ENCODE measurements around the gene PEG3. TPM values are rescaled to one million over a fixed set of nuclear protein-coding genes. Genes with fewer than 3 reads are reported as not detected.

The PEG3 gene
- total RNA-seq (2.5 TPM), polyA plus RNA-seq (1.3 TPM)
- long read RNA-seq, donor 1, result 0 reads
- long read RNA-seq, donor 2, full-length matches to known transcripts, result 2 of 2 reads
- long read RNA-seq, donor 2, partial matches to known transcripts, result 0 of 2 reads
- long read RNA-seq, donor 2, other reads (novel, unspliced or antisense), result 0 of 2 reads
- long read RNA-seq, donor 3, result 0 reads
- long read RNA-seq, donor 4, result 0 reads
- long read RNA-seq, donor 5, full-length matches to known transcripts, result 2 of 2 reads
- long read RNA-seq, donor 5, partial matches to known transcripts, result 0 of 2 reads
- long read RNA-seq, donor 5, other reads (novel, unspliced or antisense), result 0 of 2 reads
- long read RNA-seq, donor 6, full-length matches to known transcripts, result 1 of 1 reads
- long read RNA-seq, donor 6, partial matches to known transcripts, result 0 of 1 reads
- long read RNA-seq, donor 6, other reads (novel, unspliced or antisense), result 0 of 1 reads
- long read RNA-seq, donor 7, result 0 reads
- long read RNA-seq, donor 8, full-length matches to known transcripts, result 1 of 1 reads
- long read RNA-seq, donor 8, partial matches to known transcripts, result 0 of 1 reads
- long read RNA-seq, donor 8, other reads (novel, unspliced or antisense), result 0 of 1 reads
- long read RNA-seq, donor 9, result 0 reads
- long read RNA-seq, donor 10, full-length matches to known transcripts, result 2 of 2 reads
- long read RNA-seq, donor 10, partial matches to known transcripts, result 0 of 2 reads
- long read RNA-seq, donor 10, other reads (novel, unspliced or antisense), result 0 of 2 reads

DNA sequence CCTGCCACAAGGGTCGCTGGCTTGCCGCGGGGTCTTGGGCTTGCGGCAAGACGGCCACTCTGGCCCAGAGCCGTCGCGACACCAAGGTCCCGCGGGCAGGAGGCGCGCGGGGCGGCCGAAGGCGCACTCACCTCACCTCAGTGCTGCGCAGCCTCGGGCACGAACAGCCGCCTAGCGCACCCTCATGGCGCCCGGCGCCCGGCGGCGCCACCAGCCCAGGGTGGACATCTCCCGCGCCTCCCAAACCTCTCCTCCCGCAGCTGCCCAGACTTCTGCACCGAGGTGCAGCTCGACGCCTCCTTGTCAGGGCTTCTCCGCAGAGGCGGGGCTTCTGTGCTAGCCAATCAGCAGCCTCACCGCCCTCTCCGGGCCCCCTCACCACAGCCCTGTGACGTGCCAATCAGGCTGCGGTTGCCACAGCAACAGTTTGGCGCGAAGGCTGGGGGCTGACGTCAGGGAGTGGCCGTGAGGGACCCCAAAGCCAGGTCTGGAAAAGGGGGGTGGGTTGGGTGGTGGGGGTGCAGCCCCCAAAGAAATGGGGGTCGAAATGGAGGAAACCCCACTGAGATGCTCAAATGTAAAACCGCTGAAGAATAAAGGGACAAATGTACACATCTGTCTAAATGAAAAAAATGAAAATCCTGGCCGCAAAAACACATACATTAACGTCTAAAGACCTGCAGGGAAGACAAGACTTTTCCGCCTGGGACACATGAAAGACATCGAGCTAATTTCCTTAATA is at the start of gene PEG3, which contains the start of gene ZIM2:
Gene PEG3, minus strand, starts transcription at position 276 of the 742 bp plus-strand sequence. CDS start 16,071 bp downstream, outside the sequence.
Gene ZIM2, minus strand, starts transcription at position 276 of the 742 bp plus-strand sequence. CDS start 16,449 bp downstream, outside the sequence.
- peaks cover 27 to 37% of the 10 kb centered on the region in 2 donors for H3K9me3 ChIP-seq (ENCODE audit: control insufficient read depth in 2 of 2, insufficient read depth in 1 of 2, low read length in 1 of 2)
- H3K36me3 ChIP-seq (ENCODE audit: control insufficient read depth in 2 of 2, insufficient read depth in 2 of 2, low read length in 1 of 2), result no peaks in the 10 kb centered on the region
- WGBS, result 55% methylated on average over 49 of the region's 49 CpGs
- peak within 1 kb of the TSS in 1 of 2 donors; percentile 27 for H3K4me3 ChIP-seq (ENCODE audit: low read length in 2 of 2)
- DNase-seq (ENCODE audit: low read depth in 6 of 9, low spot score in 9 of 9), result peak in 1 of 9 donors; percentile 2
- peaks cover 0 to 23% of the 10 kb centered on the region in 2 donors for H3K27me3 ChIP-seq (ENCODE audit: control insufficient read depth in 2 of 2, insufficient read depth in 1 of 2, low read length in 1 of 2)
- peak within 1 kb of the TSS in 1 of 2 donors; percentile 71 for H3K27ac ChIP-seq (ENCODE audit: low read depth in 1 of 2, low read length in 1 of 2)
- no peaks in the 10 kb centered on the region for H3K4me1 ChIP-seq (ENCODE audit: control insufficient read depth in 2 of 2, insufficient read depth in 2 of 2, low read length in 2 of 2)

DNA sequence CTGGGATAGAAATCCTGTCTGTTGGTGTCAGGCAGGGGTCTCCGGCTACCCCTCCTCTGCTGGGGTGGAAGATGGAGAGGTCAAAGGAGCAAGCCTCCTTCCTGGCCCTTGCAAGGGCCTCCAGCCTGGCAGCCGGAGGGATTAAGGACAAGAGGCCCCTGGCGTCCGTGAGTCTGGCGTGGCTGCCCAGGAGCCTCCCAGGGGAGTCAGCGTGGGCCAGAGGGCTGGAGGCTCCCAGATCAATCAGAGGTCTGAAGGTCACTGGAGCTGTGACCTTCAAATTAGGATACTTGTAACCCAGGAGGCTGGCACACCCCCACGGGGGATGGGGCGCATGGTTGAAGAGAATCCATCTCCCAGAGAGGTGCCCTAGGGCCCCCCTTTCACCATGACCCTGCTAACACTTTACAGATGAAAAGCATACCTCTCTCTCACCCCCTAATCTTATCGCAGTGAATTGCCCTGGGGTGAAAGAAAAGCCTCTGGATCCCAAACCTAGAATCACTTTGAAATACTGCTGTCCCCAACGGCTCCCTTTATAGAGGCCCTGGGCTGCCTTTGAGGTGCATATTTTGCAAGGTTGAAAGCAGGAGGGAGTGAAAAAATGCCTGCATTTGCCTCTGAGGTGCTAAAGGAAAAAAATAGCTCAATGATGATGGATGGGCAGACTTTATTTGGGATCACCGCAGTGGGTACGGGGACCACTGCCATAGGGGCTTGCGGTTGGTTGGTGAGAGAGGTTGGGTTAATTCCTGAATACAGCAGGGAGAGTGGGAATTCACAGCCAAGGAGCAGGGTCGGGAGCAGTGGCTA is 44.9 kb upstream of the PEG3 start:
- H3K9me3 ChIP-seq (ENCODE audit: control insufficient read depth in 2 of 2, insufficient read depth in 1 of 2, low read length in 1 of 2), result peaks cover 3 to 9% of the 10 kb centered on the region in 2 donors

DNA sequence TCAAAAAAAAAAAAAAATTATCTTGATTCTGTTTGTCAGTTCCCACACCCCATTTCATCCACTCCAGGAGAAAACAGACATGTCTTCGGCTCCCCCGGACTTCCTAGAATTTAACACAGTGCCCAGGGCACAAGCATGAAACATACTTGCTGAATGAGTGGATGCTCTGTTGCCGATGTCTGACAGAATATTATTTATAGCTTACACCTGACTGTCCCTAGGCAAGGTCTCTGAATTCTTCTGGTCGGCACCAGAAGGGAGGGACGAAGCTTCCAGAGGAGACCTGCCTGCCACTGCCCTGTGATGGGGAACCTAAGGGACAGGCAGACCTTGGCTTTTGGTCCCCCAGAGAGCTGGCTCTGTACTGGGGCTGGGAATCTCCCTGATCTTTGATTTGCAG is 43.9 kb upstream of the PEG3 start:
- peaks cover 3 to 9% of the 10 kb centered on the region in 2 donors for H3K9me3 ChIP-seq (ENCODE audit: control insufficient read depth in 2 of 2, insufficient read depth in 1 of 2, low read length in 1 of 2)

More for the DNA sequence above, 44.9 kb upstream of the PEG3 start:
- Histone ChIP-seq H3K27ac (ENCODE audit: low read depth in 1 of 2, low read length in 1 of 2) (no peak overlapping the region), H3K4me1 (ENCODE audit: control insufficient read depth in 2 of 2, insufficient read depth in 2 of 2, low read length in 2 of 2) (no peaks in the 10 kb centered on the region), H3K4me3 (ENCODE audit: low read length in 2 of 2) (no peak overlapping the region), H3K27me3 (ENCODE audit: control insufficient read depth in 2 of 2, insufficient read depth in 1 of 2, low read length in 1 of 2) (no peaks in the 10 kb centered on the region), H3K36me3 (ENCODE audit: control insufficient read depth in 2 of 2, insufficient read depth in 2 of 2, low read length in 1 of 2) (no peaks in the 10 kb centered on the region)
- no peak for DNase-seq (ENCODE audit: low read depth in 6 of 9, low spot score in 9 of 9)
- 24% methylated on average over 14 of the region's 14 CpGs for WGBS

DNA sequence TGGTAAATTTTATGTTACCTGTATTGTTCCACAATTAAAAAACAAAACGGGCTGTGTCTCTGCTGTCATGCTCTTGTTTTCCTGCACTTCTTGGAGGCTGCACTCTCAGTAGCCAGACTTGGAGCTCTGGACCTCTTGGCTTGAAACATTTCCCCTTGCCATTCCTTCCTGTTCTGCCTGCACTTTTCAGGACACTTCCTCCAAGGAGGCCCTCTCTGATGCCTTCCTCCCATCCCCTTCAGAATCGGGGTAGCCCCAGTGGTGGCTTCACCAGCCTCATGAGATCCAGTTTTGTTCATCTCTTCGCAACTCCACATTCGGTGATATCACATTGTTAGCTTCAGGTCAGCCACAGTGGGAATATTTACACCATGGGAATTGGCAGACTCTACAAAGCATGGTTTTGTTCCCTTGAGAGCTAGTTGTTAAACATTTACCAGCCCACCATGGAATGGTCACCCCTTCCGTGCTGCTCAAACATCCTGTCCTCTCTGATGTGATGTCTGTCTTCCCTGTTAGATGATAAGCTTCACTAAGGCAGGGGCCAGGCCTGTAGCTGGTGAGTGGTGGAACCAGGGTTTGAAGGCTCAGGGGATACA is 40.2 kb upstream of the PEG3 start:
- Histone ChIP-seq H3K27me3 (ENCODE audit: control insufficient read depth in 2 of 2, insufficient read depth in 1 of 2, low read length in 1 of 2) (no peaks in the 10 kb centered on the region), H3K27ac (ENCODE audit: low read depth in 1 of 2, low read length in 1 of 2) (no peak overlapping the region), H3K4me1 (ENCODE audit: control insufficient read depth in 2 of 2, insufficient read depth in 2 of 2, low read length in 2 of 2) (no peaks in the 10 kb centered on the region), H3K9me3 (ENCODE audit: control insufficient read depth in 2 of 2, insufficient read depth in 1 of 2, low read length in 1 of 2) (peaks cover 3 to 7% of the 10 kb centered on the region in 2 donors), H3K36me3 (ENCODE audit: control insufficient read depth in 2 of 2, insufficient read depth in 2 of 2, low read length in 1 of 2) (no peaks in the 10 kb centered on the region), H3K4me3 (ENCODE audit: low read length in 2 of 2) (no peak overlapping the region)
- 91% methylated on average over 5 of the region's 5 CpGs for WGBS
- no peak for DNase-seq (ENCODE audit: low read depth in 6 of 9, low spot score in 9 of 9)

More for the DNA sequence above, 43.9 kb upstream of the PEG3 start:
- H3K27ac ChIP-seq (ENCODE audit: low read depth in 1 of 2, low read length in 1 of 2), result no peak overlapping the region
- no peak overlapping the region for H3K4me3 ChIP-seq (ENCODE audit: low read length in 2 of 2)
- no peaks in the 10 kb centered on the region for H3K36me3 ChIP-seq (ENCODE audit: control insufficient read depth in 2 of 2, insufficient read depth in 2 of 2, low read length in 1 of 2)
- no peaks in the 10 kb centered on the region for H3K4me1 ChIP-seq (ENCODE audit: control insufficient read depth in 2 of 2, insufficient read depth in 2 of 2, low read length in 2 of 2)
- no peak for DNase-seq (ENCODE audit: low read depth in 6 of 9, low spot score in 9 of 9)
- 78% methylated on average over 5 of the region's 5 CpGs for WGBS
- no peaks in the 10 kb centered on the region for H3K27me3 ChIP-seq (ENCODE audit: control insufficient read depth in 2 of 2, insufficient read depth in 1 of 2, low read length in 1 of 2)

DNA sequence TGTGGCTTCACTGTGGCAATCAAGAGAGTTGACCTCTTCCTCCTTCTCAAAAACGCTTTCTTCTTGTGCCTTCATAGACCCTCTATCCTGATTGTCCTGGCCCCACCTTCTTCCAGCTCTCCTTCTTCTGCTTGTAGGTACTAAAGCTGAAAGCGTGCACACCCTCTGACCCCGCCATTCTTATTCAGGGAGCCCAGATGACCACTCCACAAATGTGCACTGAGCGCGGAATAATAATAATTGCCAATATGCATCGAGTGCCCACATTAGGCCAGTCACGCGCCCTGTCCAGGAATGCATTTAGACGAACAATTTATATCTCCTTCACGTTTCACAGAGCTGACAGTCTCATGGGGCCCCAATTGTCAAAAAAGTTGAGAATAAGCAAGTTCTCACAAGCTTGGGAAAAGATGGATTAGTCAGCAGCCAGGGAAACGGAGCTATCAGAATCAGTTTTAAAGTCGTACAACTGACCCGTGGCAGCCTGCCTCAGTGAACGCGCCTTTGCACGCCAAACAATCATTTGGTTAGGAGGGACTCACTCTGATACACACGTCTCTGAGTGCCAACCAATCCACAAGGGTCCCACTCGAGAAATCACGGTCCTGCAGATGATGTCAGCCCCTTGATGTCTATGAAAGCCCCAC is 36.7 kb upstream of the PEG3 start:
- 91% methylated on average over 19 of the region's 19 CpGs for WGBS
- Histone ChIP-seq H3K4me3 (ENCODE audit: low read length in 2 of 2) (no peak overlapping the region), H3K9me3 (ENCODE audit: control insufficient read depth in 2 of 2, insufficient read depth in 1 of 2, low read length in 1 of 2) (peaks cover 4 to 19% of the 10 kb centered on the region in 2 donors), H3K27ac (ENCODE audit: low read depth in 1 of 2, low read length in 1 of 2) (no peak overlapping the region), H3K36me3 (ENCODE audit: control insufficient read depth in 2 of 2, insufficient read depth in 2 of 2, low read length in 1 of 2) (no peaks in the 10 kb centered on the region), H3K27me3 (ENCODE audit: control insufficient read depth in 2 of 2, insufficient read depth in 1 of 2, low read length in 1 of 2) (no peaks in the 10 kb centered on the region), H3K4me1 (ENCODE audit: control insufficient read depth in 2 of 2, insufficient read depth in 2 of 2, low read length in 2 of 2) (no peaks in the 10 kb centered on the region)
- no peak for DNase-seq (ENCODE audit: low read depth in 6 of 9, low spot score in 9 of 9)

DNA sequence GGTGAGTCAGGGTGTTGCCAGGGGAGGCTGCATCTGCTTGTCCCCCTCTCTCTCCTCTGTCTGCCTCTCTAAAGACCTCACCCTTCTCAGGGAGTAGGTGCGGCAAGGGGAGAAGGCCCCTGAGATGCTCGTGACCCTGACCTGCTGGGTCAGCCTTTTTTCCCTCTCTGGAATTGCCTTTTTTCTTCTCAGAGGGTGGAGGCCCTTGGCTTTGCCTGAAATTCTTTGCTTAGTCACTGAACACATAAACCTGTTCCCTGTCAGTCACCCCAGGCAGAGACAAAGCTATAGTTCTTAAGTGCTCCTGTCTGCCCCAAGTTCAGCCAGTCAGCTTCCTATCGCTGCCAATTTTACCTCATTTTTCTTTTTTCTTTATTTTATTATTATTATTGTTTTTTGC is 35.2 kb upstream of the PEG3 start:
- WGBS, result 76% methylated on average over 3 of the region's 3 CpGs
- peaks cover 5 to 23% of the 10 kb centered on the region in 2 donors for H3K9me3 ChIP-seq (ENCODE audit: control insufficient read depth in 2 of 2, insufficient read depth in 1 of 2, low read length in 1 of 2)
- H3K36me3 ChIP-seq (ENCODE audit: control insufficient read depth in 2 of 2, insufficient read depth in 2 of 2, low read length in 1 of 2), result no peaks in the 10 kb centered on the region

DNA sequence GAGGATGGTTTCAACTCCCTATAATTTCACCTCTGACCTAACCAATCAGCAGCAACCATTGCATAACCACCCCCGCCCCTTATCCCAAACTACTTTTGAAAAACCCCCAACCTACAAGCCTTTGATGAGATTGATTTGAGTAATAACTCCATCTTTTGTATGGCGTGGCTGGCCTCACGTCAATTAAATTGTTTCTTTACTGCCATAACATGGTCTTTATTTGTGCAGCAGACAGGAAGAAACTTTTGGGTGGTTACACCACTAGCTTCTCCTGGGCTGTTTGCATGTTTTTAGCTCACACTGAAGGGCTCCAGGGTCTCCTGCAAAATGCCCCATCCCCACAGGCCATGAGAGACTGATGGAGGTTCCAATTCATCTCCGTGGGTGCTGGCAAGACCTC is 34.0 kb upstream of the PEG3 start:
- Histone ChIP-seq H3K36me3 (ENCODE audit: control insufficient read depth in 2 of 2, insufficient read depth in 2 of 2, low read length in 1 of 2) (no peaks in the 10 kb centered on the region), H3K4me3 (ENCODE audit: low read length in 2 of 2) (no peak overlapping the region), H3K4me1 (ENCODE audit: control insufficient read depth in 2 of 2, insufficient read depth in 2 of 2, low read length in 2 of 2) (no peaks in the 10 kb centered on the region), H3K27me3 (ENCODE audit: control insufficient read depth in 2 of 2, insufficient read depth in 1 of 2, low read length in 1 of 2) (no peaks in the 10 kb centered on the region), H3K9me3 (ENCODE audit: control insufficient read depth in 2 of 2, insufficient read depth in 1 of 2, low read length in 1 of 2) (peaks cover 5 to 28% of the 10 kb centered on the region in 2 donors), H3K27ac (ENCODE audit: low read depth in 1 of 2, low read length in 1 of 2) (no peak overlapping the region)
- 93% methylated on average over 4 of the region's 4 CpGs for WGBS
- no peak for DNase-seq (ENCODE audit: low read depth in 6 of 9, low spot score in 9 of 9)

More for the DNA sequence above, 35.2 kb upstream of the PEG3 start:
- no peaks in the 10 kb centered on the region for H3K4me1 ChIP-seq (ENCODE audit: control insufficient read depth in 2 of 2, insufficient read depth in 2 of 2, low read length in 2 of 2)
- no peak overlapping the region for H3K4me3 ChIP-seq (ENCODE audit: low read length in 2 of 2)
- H3K27me3 ChIP-seq (ENCODE audit: control insufficient read depth in 2 of 2, insufficient read depth in 1 of 2, low read length in 1 of 2), result no peaks in the 10 kb centered on the region
- no peak for DNase-seq (ENCODE audit: low read depth in 6 of 9, low spot score in 9 of 9)
- no peak overlapping the region for H3K27ac ChIP-seq (ENCODE audit: low read depth in 1 of 2, low read length in 1 of 2)

Data from thymus (tissue), 14 donors.